SU-DHL-6 (cell line): ENCODE results near the gene OSBP2.

ENCODE experiments used
- H2AFZ ChIP-seq: fragments of 200-600 bp; sonication (generic); 2 replicates; pipeline ENCODE4 v1.6.1; 2014; ENCODE audit warnings: low read depth, mild to moderate bottlenecking, moderate library complexity, mixed read lengths, antibody characterized with exemption, low read length; ENCODE audit not compliant: severe bottlenecking
- H3F3A ChIP-seq: fragments of 200-600 bp; shearing (Covaris generic); 2 replicates; pipeline ENCODE4 v1.6.0; 2016; ENCODE audit warnings: antibody characterized with exemption, mild to moderate bottlenecking; ENCODE audit not compliant: insufficient read depth
- H3K27ac ChIP-seq: fragments of 200-600 bp; sonication (generic); 2 replicates; pipeline ENCODE4 v1.5.1; 2016; ENCODE audit warnings: low read depth, mild to moderate bottlenecking, low read length, moderate library complexity, mixed read lengths
- H3K27me3 ChIP-seq: fragments of 200-600 bp; sonication (generic), shearing (Covaris generic); 2 replicates; pipeline ENCODE4 v1.6.0; 2014; ENCODE audit warnings: mild to moderate bottlenecking, low read length
- H3K36me3 ChIP-seq: fragments of 200-600 bp; sonication (generic); 2 replicates; pipeline ENCODE4 v1.6.1; 2014; ENCODE audit warnings: mild to moderate bottlenecking, low read length, mixed read lengths
- H3K4me2 ChIP-seq: fragments of 300-600, 200-600 bp; shearing (Covaris generic), sonication (generic); 2 replicates; pipeline ENCODE4 v1.6.0; 2014; ENCODE audit warnings: low read length, low read depth, mild to moderate bottlenecking; ENCODE audit not compliant: poor library complexity, severe bottlenecking
- H3K4me3 ChIP-seq: fragments of 200-600 bp; sonication (generic); 2 replicates; pipeline ENCODE4 v1.5.1; 2014; ENCODE audit warnings: antibody characterized with exemption, low read length, mild to moderate bottlenecking, mixed read lengths; ENCODE audit not compliant: insufficient read depth, poor library complexity, severe bottlenecking
- H3K79me2 ChIP-seq: fragments of 200-600 bp; sonication (generic); 2 replicates; pipeline ENCODE4 v1.6.1; 2014; ENCODE audit warnings: mild to moderate bottlenecking, low read length, moderate library complexity; ENCODE audit not compliant: insufficient read depth
- H3K9ac ChIP-seq: fragments of 200-600 bp; sonication (generic); 2 replicates; pipeline ENCODE4 v1.7.0; 2014; ENCODE audit warnings: mild to moderate bottlenecking, low read length
- H3K9me2 ChIP-seq: fragments of 200-600 bp; sonication (generic); replicated peaks from 2 replicates; pipeline ENCODE4 v1.6.1; 2014; ENCODE audit warnings: low read length; ENCODE audit not compliant: insufficient read depth
- H3K9me3 ChIP-seq: fragments of 200-600 bp; sonication (generic); 2 replicates; pipeline ENCODE4 v1.6.1; 2014; ENCODE audit warnings: low read length, mixed read lengths; ENCODE audit not compliant: insufficient read depth
- H4K20me1 ChIP-seq: fragments of 200-600 bp; sonication (generic); 2 replicates; pipeline ENCODE4 v1.6.1; 2014; ENCODE audit warnings: low read depth, mild to moderate bottlenecking, antibody characterized with exemption, low read length, moderate library complexity, mixed read lengths
- CTCF ChIP-seq: fragments of 200-600 bp; sonication (generic); IDR thresholded peaks from one replicate; pipeline ENCODE4 v1.5.1; 2017; ENCODE audit warnings: antibody characterized with exemption, mild to moderate bottlenecking, low read length, moderate library complexity; ENCODE audit not compliant: insufficient read depth, poor library complexity, severe bottlenecking
- EZH2phosphoT487 ChIP-seq: fragments of 200-600 bp; sonication (generic), shearing (Covaris generic); conservative IDR thresholded peaks from 2 replicates; pipeline ENCODE4 v1.6.1; 2018; ENCODE audit warnings: mild to moderate bottlenecking, antibody characterized with exemption, low read length, moderate library complexity, mixed read lengths

Gene OSBP2

GRCh38 chr22:30858976-30859713, 164.5 kb downstream of the OSBP2 start:
- no peak for TF ChIP-seq EZH2phosphoT487
- TF ChIP-seq CTCF, result no peak
- Histone ChIP-seq H4K20me1 (no peaks in the 10 kb centered on the region), H3K9me3 (no peaks in the 10 kb centered on the region), H3K9me2 (no peaks in the 10 kb centered on the region), H3K4me2 (no peak overlapping the region), H3K27me3 (no peaks in the 10 kb centered on the region), H3K4me3 (no peak overlapping the region), H3K9ac (no peak overlapping the region), H3K27ac (no peak overlapping the region), H2AFZ (no peak overlapping the region), H3K79me2 (no peaks in the 10 kb centered on the region), H3K36me3 (no peaks in the 10 kb centered on the region), H3F3A (no peaks in the 10 kb centered on the region)

- Histone ChIP-seq H3K4me2 (no peak overlapping the region), H3K9me2 (no peaks in the 10 kb centered on the region), H3K79me2 (no peaks in the 10 kb centered on the region), H3K4me3 (no peak overlapping the region), H3K9me3 (no peaks in the 10 kb centered on the region), H4K20me1 (no peaks in the 10 kb centered on the region), H3K36me3 (no peaks in the 10 kb centered on the region), H2AFZ (no peak overlapping the region), H3K9ac (no peak overlapping the region), H3F3A (no peaks in the 10 kb centered on the region), H3K27ac (no peak overlapping the region), H3K27me3 (no peaks in the 10 kb centered on the region)
- TF ChIP-seq CTCF (no peak), EZH2phosphoT487 (no peak)
Measured at GRCh38 chr22:30859714-30860095, 165.0 kb downstream of the OSBP2 start.

GRCh38 chr22:30860176-30861105, 165.8 kb downstream of the OSBP2 start:
- no peak overlapping the region for H3K27ac ChIP-seq
- H3F3A ChIP-seq, result no peaks in the 10 kb centered on the region
- TF ChIP-seq EZH2phosphoT487 (no peak), CTCF (no peak)
- H3K79me2 ChIP-seq, result no peaks in the 10 kb centered on the region
- H3K27me3 ChIP-seq, result no peaks in the 10 kb centered on the region
- H3K9me2 ChIP-seq, result no peaks in the 10 kb centered on the region
- no peak overlapping the region for H3K4me2 ChIP-seq
- no peaks in the 10 kb centered on the region for H3K9me3 ChIP-seq
- H3K9ac ChIP-seq, result no peak overlapping the region
- no peaks in the 10 kb centered on the region for H4K20me1 ChIP-seq
- no peaks in the 10 kb centered on the region for H3K36me3 ChIP-seq
- H3K4me3 ChIP-seq, result no peak overlapping the region
- H2AFZ ChIP-seq, result no peak overlapping the region
